ENCODE data around the gene DGLUCY.

DNA sequence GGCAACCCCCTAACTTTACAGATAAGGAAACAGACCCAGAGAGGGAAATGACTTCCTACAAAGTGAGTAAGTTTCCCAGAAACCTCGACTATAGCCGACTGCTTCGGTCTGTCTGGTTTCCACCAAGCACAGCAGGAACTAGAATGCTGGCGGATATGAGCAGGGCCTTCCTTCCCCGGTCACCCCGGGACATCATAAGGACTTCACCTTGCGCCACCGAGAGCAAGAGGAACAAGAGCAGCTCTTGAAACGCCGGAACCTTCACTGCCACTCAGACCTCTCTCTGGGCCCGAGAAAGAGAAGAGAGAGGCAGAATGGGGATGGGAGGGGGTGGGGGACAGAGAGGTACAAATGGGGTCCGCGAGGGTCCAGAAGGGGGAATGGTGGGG is 160.0 kb downstream of the DGLUCY start:
- TF ChIP-seq, protein P1, sequence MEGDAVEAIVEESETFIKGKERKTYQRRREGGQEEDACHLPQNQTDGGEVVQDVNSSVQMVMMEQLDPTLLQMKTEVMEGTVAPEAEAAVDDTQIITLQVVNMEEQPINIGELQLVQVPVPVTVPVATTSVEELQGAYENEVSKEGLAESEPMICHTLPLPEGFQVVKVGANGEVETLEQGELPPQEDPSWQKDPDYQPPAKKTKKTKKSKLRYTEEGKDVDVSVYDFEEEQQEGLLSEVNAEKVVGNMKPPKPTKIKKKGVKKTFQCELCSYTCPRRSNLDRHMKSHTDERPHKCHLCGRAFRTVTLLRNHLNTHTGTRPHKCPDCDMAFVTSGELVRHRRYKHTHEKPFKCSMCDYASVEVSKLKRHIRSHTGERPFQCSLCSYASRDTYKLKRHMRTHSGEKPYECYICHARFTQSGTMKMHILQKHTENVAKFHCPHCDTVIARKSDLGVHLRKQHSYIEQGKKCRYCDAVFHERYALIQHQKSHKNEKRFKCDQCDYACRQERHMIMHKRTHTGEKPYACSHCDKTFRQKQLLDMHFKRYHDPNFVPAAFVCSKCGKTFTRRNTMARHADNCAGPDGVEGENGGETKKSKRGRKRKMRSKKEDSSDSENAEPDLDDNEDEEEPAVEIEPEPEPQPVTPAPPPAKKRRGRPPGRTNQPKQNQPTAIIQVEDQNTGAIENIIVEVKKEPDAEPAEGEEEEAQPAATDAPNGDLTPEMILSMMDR (conservative IDR thresholded peaks at IDR 0.05; ENCODE audit: low read depth, low read length), result no peak
- TF ChIP-seq EZH2 (IDR thresholded peaks at IDR 0.05; ENCODE audit: borderline replicate concordance, low read depth, low read length, poor library complexity, severe bottlenecking), result no peak
